ENCODE data around the gene FOXI2.

DNA sequence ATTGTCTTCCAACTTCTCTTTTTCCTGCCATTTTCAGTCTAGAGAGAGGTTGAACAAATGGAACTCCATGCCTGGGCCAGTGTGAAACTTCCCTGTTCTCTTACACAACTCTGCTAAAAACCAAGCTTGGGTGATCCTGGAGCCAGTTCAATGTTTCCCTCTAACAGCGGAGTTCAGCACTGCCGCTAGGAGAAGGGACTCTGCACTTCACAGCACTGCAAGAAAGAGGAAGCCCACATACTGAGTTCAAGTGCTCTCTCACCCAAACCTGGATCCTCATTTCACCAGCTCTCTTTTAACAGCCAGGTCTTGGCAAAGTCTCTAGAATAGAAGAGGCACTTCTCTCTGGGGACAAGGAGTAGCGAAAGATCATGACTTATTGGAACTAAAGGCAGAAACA lies 18.8 kb downstream of the FOXI2 start:
- TF ChIP-seq, protein P1, sequence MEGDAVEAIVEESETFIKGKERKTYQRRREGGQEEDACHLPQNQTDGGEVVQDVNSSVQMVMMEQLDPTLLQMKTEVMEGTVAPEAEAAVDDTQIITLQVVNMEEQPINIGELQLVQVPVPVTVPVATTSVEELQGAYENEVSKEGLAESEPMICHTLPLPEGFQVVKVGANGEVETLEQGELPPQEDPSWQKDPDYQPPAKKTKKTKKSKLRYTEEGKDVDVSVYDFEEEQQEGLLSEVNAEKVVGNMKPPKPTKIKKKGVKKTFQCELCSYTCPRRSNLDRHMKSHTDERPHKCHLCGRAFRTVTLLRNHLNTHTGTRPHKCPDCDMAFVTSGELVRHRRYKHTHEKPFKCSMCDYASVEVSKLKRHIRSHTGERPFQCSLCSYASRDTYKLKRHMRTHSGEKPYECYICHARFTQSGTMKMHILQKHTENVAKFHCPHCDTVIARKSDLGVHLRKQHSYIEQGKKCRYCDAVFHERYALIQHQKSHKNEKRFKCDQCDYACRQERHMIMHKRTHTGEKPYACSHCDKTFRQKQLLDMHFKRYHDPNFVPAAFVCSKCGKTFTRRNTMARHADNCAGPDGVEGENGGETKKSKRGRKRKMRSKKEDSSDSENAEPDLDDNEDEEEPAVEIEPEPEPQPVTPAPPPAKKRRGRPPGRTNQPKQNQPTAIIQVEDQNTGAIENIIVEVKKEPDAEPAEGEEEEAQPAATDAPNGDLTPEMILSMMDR (IDR thresholded peaks at IDR 0.05; ENCODE audit: poor library complexity): no peak
- TF ChIP-seq EZH2 (IDR thresholded peaks at IDR 0.05; ENCODE audit: borderline replicate concordance): no peak
- TF ChIP-seq EZH2phosphoT487 (IDR thresholded peaks at IDR 0.05; ENCODE audit: low read depth, severe bottlenecking, unreplicated experiment): no peak
